ENCODE results near the gene BTBD17.
A peak's percentile ranks its signal among the peaks of the same experiment; 100 is the strongest.
"Not testable (repeated sequence)": the region's sequence is repeated elsewhere in the genome, so short reads cannot be mapped to it uniquely, and the experiment has no call there.

The BTBD17 gene

DNA sequence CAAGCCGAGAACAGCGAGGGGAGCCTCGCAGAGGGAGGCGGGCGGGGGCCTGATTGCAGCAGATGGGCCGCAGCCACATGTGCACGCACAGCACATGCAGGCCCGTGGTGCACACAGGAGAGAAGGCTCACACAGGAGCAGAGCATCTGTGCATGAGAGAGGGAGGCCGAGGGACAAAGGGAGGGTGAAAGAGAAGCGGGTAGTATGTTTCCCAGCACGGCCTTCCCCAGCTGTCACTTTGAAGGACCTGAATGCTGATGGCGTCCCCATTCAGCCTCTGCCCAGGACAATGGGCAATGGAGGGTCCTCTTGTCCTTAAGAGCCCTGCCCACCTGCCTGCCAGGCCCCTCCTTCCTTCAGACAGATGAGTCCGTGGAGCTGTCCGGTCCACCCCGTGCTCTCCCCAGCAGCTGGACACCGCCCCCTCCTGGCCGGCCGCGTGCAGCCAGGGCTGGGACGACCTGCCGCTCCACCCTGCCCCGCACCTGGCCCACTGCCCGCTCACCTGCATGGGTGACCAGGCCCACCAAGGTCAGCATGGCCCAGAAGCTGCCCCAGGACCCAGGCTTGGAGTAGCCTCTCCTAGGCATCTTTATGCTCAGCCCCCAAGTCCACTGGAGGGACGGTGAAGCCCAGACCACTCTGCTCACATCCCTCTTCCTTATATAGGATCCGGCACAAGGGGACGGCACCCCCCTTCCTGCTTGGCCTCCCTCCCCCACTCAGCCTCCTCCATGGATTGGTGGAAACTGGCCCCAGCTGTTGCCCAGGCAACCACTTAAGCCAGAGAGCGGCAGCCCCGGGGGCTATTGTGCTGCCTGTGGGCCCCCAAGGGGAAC is at the start of gene BTBD17:
TSS of gene BTBD17 (minus strand) at position 639 of the 839 bp plus-strand sequence. CDS start at position 590, 49 bp downstream.
- peak; percentile 24 to 33 for DNase-seq

DNA sequence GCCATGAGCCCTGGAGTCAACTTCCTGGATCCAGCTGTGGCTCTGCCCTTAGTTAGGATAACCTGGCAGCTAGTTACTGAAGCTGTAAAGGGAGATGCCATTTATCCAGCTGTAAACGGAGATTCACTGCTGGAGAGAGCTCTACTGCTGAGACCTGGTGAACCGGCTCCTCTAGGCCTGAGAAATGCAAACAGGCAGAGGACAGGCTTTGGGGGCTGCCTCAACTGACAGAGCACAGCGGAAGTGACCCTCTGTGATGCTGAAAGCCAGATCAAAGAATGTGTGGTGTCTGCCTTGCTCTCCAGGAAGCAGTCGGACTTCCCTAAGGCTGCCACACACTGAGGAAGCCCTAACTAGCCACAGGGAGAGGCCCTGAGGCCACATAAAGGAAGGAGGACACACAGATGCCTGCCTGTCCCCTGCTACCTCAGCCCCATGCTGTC is 48.4 kb upstream of the BTBD17 start:
- DNase-seq = no peak

- DNase-seq = no peak
These were observed 47.1 kb upstream of the BTBD17 start for GRCh38 chr17:74408815-74409214.

DNA sequence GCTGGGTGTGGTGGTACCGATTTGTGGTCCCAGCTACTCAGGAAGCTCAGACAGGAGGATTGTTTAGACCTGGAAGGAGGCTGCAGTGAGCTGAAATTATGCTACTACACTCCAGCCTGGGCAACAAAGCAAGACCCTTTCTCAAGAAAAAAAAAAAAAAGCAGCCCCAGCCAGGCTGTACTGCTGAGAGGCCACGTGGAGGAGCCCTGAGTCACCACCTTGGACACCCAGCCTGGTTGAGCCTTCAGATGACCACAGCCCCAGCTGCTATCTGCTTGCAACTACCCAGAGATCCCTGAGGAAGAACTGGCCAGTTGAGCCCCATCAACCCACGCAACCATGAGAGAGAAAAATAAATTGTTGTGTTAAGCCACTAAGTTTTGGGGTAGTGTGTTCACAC is 46.6 kb upstream of the BTBD17 start:
- no peak for DNase-seq

DNA sequence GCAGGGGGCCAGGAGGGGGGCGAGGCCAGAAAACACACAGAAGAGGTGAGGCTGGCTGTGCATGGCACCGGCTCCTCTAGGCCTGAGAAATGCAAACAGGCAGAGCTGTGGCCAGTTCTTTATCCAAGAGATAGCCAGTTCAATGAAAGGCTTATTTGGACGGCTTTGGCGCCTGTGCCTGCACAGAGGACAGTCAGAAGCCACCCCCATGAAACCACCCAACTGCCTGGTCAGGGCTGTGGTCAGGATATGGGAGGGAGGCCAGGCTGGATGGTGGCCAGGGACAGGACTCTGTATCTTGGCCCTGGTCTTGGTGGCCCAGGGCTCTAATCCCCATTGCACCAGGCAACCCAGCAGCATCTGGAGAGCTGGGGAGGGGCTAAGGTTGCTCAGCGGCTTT is 45.7 kb upstream of the BTBD17 start:
- no peak for DNase-seq

- DNase-seq = not testable (repeated sequence)
These were observed 43.6 kb upstream of the BTBD17 start for GRCh38 chr17:74405311-74405710.

DNA sequence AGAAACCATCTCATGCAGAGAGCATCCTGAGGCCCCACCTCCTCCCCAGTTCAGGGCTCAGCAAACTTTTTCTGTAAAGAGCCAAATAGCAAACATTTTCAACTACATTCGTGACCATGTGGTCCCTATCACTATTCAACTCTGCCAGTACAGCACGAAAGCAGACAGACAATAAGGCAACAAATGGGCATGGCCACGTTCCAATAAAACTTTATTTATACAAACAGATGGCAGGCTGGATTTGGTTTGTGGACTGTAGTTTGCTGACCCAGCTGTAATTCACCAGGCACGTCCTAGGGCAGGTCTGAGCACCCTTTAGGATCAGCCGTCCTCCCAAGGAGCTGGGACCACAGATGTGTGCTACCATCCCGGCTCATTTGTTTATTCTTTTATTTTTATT is 43.1 kb upstream of the BTBD17 start:
- no peak for DNase-seq

- DNase-seq = no peak
These were observed 42.5 kb upstream of the BTBD17 start for GRCh38 chr17:74404218-74404617.

DNA sequence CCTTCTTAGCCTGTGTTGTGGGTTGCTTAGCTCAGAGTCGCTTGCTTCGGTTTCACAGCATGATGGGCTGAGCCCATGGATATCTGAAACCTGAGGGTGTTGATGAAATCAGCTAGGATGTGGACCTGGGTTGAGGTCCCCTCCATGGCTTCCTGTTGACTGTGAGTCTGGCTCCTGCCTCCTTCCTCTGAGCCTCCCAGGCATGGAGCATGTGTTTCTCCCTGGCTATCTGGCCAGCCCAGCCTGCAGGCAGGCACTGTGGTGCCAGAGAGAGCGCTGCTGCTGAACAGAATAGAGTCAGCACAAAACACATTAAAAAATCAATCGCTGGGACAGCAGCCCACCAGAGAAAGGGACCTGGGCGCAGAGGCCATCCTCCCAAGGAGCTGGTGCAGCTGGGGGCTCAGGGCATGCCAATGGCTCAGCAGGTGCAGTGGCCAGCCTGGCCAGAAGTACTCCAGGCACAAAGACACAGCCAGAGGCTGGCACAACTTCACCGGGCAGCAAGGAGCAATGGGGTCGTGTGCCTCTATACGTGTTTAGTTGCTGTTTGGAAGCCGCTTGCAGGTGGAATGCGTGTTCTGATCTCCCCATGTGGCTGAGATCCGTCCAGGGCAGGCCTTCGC is 42.0 kb upstream of the BTBD17 start:
- no peak for DNase-seq

DNA sequence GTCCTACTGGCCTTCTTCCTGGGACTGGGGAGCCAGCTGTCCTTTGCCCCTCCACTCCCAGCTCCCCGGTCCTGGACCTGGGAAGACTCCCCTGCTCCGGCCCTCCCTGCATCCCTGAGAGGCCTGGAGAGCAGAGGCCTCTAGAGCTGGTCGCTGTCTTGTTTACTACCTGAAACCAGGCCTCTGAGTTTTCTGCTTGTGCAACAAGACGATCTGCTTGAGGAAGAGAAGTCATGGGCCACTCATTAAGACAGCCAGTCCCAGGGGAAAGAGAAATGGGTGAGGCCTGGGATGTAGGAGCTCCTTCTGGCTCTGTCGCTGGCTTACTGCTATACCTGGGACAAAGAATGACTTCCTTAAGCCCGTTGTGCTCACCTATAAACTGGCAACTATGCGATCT is 40.4 kb upstream of the BTBD17 start:
- no peak for DNase-seq

GRCh38 chr17:74396567-74396966 is 34.9 kb upstream of the BTBD17 start:
- no peak for DNase-seq

DNA sequence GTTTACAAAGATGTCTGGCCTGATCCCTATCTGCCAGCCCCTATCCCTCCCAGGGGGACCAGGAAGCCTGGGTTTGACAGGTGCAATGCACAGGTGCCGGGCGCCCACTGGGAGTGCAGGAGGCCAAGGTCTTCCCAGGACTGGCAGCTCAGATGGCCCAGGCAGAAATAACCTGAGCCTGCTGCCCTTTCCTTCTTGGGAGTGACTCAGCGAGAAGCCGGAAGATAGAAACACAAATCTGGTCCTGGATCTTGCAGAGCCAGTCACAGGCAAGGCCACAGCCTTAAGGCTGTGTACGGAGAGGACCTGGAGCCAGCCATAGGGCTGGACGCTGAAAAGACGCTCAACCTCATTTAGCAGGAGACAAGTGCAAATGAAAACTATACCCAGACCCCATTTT is 33.3 kb upstream of the BTBD17 start:
- DNase-seq = no peak

DNA sequence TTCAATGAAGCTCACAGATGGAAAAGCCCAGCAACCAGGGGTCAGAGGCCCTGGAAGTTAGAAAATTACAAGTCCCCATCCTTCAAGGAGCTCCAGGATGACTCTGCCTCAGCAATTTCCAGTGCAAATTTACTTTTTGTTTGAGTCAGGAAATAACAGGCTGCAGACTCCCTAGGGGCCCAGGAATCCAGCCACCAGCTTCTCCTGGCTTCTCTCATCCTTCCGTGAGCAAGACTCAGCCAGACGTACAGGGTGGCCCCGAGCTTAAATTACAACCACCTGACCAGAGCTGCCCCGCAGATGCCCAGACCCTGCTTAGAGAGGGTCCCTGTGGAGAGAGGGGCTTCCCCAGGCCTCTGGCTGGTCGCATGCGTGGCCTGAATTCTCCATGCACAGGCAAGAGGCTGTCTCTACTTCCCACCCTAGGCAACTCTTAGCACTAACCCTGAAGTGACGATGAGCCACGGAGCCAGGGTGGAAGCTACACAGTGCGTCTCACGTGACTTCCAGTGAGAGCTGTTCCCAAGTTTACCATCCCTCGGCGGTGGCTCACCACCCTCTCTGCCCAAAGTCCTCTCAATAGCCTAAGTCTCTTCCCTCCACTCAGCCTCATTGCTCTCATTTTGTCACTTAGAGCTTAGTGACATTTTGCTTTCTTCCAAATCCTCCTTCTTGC is 32.7 kb upstream of the BTBD17 start:
- no peak for DNase-seq

DNA sequence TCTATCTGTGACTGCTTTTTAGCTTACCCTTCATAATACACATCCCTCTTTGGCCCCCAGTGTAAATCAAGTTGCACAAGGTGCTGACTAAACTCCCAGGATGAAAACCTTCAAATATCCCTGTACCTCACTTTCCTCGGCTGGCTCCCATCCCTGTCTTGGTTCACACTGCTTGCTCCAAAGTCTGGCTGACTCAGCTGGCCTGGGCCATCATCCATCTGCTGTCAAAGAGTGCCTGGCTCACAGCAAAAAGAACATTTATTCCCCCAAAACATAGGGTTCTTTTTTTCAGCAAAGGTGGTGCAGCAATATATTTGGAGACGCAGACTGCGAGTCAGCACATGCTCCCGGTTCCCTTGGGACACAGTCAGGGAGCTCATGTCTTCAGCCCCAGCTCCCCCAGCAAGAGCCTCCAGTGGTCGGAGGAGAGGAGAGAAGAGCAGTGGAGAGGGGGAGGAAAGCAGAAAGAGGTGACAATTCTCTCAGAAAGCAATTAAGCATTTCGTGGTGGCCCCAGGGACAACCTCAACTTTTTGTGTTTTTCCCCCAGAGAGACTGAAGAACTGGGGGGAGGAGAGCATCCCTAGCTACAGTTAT is 31.8 kb upstream of the BTBD17 start:
- DNase-seq = no peak

- no peak for DNase-seq
These were observed 31.2 kb upstream of the BTBD17 start for GRCh38 chr17:74392848-74393247.

DNA sequence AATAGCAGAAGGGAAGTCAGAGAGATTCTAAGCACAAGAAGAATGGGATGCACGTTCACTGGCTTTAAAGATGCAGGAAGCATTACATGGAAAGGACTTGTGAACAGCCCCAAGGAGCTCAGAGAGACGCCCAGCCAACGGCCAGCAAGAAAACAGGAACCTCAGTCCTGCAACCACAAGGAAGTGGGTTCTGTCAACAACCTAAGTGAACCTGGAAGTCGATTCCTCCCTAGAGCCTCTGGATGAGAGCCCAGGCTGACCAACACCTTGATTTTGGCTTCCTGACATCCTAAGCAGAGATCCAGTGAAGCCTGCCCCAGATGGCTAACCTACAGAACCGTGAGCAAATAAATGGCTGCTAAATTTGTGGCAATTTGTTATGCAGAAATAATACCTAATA is 30.1 kb upstream of the BTBD17 start:
- DNase-seq = peak in 1 of 2 donors; percentile 27

DNA sequence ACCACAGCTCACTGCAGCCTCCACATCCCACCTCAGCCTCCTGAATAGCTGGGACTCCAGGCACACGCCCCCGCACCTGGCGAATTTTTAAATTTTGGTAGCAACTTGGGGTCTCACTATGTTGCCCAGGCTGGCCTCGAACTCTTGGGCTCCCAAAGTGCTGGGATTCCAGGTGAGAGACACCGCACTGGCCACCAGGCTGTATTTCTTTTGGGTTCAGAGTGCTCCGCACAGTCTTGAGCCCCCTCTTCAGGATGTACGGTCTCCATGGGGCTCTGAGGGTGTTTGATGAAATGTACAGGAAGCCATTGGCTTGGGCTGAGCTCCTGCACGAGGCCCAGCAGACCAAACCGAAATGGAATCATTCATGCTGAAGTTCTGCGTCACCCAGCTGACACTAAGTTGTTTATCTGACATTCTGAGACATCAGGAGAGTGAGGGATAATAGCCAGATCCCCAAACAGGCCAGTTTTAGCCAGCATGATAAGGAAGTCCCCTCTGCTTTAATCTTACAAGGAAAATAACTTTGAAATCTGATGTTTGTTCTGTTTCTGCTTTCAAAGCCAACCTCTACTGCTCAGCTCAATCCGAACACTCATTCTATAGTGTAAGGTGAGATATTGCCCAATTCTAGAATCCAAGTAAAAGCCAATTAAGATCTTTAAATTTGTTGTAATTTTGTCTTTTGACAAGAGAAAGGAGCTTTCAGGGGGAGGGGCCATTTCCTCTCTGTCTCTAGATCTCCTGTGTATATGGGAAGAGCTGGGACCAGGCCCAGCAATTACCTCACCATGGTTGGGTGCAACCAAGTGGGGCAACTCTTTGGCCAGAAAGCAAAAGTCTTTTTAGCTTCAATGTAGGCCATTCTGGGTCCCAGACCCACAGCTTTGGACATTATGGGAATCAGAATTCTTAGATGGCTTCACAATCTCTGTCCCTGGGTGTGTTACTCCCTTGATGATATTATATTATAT is 29.3 kb upstream of the BTBD17 start:
- no peak for DNase-seq

- DNase-seq = no peak
These were observed 28.4 kb upstream of the BTBD17 start for GRCh38 chr17:74389937-74390679.

DNA sequence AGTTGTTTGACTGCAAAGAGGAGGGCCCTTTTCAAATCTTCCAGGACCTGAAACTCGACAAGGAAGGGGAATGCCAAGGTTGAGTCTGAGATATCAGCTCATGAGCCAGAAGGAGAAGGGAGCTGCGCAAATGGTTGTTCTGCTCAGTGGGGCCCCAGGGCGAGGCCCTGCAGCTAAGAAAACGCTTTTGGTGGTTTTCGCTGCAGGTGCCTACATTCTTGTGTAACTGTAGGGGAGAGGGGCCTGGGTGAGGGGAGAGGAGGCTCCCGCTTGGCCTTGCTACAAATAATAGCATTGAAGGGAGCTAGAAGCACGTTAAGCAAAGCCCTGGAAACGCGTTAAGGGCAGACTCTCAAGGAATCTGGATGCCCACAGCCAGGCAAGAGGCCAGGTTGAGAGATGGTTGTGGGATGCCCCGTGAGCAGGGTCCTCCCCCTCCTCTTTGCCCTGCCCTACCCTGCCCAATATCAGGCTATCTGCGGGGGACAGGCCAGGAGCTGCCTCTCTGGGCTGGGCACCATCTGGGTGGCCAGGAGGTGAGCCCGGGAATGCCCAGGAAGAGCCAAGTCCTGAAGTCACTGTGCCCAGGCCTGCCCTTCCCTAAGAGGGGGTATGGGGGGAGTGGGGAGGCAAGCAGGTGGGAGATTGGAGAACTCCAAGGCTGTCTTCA is 27.6 kb upstream of the BTBD17 start:
- DNase-seq = no peak

GRCh38 chr17:74387365-74388218 is 25.9 kb upstream of the BTBD17 start:
- no peak for DNase-seq
